GM13976 (cell line): ENCODE data around the gene RSPH4A.

Experiments
- DNase-seq: peaks from one replicate; pipeline ENCODE4 v3.0.0; 2012; ENCODE audit warnings: low spot score
- CTCF ChIP-seq: IDR thresholded peaks from 2 replicates; pipeline ENCODE4 v1.5.1; 2012; ENCODE audit warnings: borderline replicate concordance, mild to moderate bottlenecking; ENCODE audit not compliant: insufficient read depth; ENCODE audit errors: extremely low read depth, missing control alignments, control extremely low read depth
- in situ Hi-C: fragments of 300-500 bp; cut with MboI; formaldehyde crosslinking; loops from one replicate; pipeline ENCODE4 v1.12.0; 2022; ENCODE audit warnings: low sequenced_read_pairs, mixed read lengths, inconsistent platforms; ENCODE audit not compliant: unreplicated experiment

Gene RSPH4A

GRCh38 chr6:116575227-116575626 is 41.1 kb upstream of the RSPH4A start:
- no peak for TF ChIP-seq CTCF
- in situ Hi-C loops: no loop called here
- DNase-seq: no peak

DNA sequence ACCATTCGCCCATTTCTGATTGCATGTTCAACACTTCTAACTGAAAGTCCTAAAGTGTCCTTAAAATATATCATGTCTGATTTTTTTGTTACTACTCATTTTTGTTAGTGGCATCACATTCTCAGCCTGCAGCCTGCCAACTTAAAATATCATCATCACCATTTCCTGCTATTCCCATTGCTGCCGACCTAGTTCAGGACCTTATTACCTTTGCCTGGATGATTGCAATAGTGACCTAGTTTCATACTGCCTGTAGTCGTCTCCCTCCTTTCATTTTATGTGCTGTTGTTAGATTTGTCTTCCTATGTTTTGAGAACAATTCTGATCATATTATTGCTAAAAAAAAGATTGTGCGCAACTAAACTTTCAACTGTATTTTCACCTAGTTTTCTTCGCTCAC is 38.8 kb upstream of the RSPH4A start:
- no peak for DNase-seq
- no peak for TF ChIP-seq CTCF
- in situ Hi-C loops: no loop called here

- in situ Hi-C loops: no loop called here
- TF ChIP-seq CTCF: no peak
- DNase-seq: no peak
Measured at GRCh38 chr6:116578335-116578734, 37.9 kb upstream of the RSPH4A start.

DNA sequence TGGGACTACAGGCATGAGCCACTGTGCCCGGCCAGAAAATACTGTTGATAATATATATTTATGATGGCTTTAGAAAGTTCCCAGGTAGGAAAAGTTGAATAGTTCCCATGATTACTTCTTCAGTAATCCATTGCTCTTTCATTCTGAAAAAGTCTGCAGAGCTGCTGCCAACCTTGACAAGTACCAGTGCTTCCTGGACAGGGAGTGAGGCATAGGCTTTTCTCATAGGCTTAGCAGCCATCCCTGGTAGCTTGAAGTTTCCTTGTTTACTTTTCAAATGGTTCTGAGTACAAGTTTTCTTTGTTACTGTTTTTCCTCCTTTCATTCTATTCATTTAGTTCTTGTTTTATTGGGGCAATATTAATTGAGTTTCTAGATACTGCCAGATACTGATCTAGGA is 37.1 kb upstream of the RSPH4A start:
- DNase-seq: no peak
- in situ Hi-C loops: no loop called here
- no peak for TF ChIP-seq CTCF

- no peak for DNase-seq
- in situ Hi-C loops: no loop called here
Measured at GRCh38 chr6:116580198-116580597, 36.1 kb upstream of the RSPH4A start.

GRCh38 chr6:116586276-116586675 is 30.0 kb upstream of the RSPH4A start:
- in situ Hi-C loops: no loop called here
- TF ChIP-seq CTCF: no peak
- no peak for DNase-seq

More at GRCh38 chr6:116580198-116580597, 36.1 kb upstream of the RSPH4A start:
- TF ChIP-seq CTCF: no peak

- no peak for DNase-seq
- no peak for TF ChIP-seq CTCF
- in situ Hi-C loops: no loop called here
Measured at GRCh38 chr6:116586738-116587137, 29.5 kb upstream of the RSPH4A start.
